Inferior parietal cortex (tissue), 1 donor: Measurements from ENCODE around the gene MS4A18.

Experiments used
- DNase-seq: peaks from one replicate; pipeline ENCODE4 v3.0.0-alpha.2; 2016; ENCODE audit errors: extremely low spot score

The MS4A18 gene

DNA sequence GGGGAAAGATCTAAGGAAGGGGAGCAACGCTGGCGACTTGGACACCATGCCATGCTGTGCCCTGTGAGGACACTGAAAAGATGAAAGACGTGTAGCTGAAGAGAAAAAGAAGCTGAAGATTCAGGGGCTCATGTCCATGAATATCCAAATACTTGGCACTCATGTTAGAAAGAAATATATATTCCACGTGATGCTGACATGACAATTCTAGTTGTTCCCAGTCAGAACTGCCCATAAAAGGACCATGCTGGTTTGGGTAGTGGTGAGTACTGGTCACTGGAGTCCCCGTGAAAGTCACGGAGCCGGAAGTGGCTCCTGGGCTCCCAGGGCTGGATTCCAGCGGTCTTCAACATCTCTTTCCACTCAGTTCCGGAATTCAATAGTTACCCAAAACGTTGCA lies 42.0 kb downstream of the MS4A18 start:
- DNase-seq, result no peak

DNA sequence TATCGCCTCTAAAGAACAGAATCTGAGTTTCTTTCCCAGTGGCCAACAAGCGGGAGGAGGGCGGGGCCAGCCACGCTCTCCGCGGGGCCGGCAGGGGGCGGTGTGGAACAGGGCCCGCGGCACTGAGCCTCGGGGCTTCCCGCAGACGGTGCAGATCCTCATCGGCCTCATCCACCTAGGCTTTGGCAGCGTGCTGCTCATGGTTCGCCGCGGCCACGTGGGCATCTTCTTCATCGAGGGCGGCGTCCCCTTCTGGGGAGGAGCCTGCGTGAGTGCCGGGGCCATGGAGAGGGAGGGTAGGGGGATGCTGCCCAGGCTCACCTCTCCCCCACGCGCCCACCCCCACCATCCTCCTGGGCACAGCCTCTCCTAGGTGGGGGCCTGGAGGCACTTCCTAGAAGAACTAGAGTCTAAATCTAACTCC lies 42.9 kb downstream of the MS4A18 start:
- DNase-seq, result no peak

DNA sequence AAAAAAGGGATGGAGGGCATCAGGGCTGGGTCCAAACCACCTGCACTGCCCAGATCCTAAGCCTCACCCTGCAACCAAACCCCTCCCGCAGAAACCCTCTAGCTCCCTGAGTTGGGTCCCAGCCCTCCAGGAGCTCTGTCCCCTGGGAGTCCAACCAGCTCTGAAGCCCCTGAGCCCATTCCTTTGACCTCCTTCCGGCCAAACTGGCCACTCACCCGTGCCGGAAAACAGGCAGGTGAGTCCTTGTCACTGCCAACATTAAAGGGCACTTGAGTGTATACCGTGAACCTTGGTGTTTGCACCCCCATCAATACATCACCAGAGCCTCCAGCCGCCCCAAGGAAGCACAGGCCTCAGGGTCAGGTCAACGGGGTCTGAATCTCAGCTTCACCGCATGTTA lies 43.7 kb downstream of the MS4A18 start:
- no peak for DNase-seq

DNA sequence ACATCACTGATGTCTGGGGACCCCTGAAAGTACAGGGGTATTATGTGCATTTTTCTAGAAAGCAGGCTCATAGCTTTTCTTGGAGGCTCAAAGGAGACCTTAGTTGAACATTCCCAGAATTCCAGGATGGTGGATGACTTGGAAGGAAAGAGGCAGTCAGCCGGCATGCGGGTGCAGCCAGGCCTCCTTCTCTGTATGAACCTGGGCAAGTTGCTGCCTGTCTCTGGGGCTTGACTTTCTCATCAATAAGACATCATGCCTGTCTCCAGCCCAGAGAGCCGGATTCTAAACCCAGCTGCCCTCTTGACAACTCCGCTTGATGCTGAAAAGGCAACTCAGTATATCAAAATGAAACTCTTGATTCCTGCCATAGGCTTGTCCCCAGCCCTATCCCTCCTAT lies 44.8 kb downstream of the MS4A18 start:
- DNase-seq, result no peak

DNA sequence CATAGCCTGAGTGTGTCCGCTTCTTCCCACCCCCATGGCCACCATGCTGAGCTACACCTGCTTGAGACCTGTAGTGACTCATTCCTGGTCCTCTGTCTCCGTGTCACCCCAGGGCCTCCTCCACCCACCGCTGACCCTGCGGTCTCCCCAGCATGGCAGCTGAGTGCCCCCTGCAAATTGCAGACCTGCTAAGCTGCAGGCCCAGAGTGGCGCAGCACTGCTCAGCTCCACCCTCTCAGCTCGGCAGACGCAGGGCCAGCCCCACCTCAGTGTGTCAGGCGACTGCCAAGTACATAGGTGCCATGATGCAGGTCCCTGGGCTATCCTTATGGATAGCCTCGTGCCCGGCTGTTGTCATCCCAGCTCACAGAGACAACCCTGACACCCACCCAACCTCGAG lies 45.3 kb downstream of the MS4A18 start:
- DNase-seq, result no peak

DNA sequence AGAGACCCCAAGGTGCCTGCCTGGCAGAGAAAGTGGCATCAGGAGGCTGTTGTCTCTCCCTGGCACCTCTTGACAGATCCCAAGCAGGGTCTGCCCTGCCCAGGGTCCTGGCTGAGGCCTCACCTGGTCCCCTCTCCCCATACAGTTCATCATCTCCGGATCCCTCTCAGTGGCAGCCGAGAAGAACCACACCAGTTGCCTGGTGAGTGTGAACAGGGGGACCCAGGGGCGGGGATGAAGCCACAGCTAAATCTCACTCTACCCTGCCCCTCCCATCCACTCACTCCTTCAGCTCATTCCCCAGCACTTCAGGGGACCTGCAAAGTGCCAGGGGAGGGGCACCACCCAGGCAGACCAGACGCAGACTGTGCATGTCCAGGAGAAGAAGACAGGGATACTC lies 46.6 kb downstream of the MS4A18 start:
- DNase-seq, result no peak

DNA sequence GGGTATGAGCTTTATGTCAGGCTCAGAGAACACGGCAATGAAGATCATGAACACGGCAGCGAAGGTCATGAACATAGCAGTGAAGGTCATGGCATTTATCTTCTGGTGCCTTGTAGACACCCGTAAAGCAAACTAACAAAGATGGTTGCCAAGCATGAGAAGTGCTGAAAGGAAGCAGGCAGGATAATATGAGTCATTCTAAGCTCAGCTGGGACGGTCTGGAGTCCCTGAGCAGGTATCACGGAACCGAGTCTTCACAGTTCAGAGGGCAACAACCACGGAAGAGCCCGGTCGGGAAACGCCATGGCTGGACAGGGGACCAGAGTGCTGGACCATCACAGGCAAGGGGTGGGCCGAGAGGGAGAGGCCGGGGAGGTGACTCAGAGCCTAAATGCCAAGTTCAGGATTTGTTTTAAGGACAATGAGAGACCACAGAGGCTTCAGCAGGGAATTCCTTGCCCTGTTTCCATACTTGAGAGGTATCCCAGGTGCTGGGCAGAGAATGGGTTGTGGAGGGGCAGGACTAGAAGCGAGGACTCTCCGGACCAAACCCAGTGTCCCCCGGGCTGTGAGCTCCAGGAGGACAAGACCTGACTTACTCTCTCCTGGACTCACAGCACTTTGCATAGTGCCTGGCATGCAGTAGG lies 47.5 kb downstream of the MS4A18 start:
- no peak for DNase-seq

DNA sequence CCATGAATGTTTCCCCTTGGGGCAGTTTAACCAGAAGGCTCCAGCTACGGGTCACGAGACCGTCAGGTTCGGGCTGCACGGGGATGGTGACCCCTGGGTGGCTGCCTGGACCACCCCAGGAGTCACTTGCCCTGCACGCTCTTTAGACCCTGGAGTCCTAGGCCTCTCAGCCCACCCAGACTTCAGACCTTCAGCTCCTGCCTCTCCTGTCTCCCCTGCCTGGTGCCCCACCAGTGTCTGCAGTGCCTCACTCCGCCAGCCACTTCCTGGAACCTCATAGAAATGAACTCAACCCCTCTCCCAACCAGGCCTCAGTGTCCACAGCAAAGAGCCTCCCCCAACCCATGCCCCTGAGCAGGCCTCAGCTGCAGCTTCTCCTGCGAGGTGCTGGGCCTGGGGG lies 48.1 kb downstream of the MS4A18 start:
- no peak for DNase-seq

DNA sequence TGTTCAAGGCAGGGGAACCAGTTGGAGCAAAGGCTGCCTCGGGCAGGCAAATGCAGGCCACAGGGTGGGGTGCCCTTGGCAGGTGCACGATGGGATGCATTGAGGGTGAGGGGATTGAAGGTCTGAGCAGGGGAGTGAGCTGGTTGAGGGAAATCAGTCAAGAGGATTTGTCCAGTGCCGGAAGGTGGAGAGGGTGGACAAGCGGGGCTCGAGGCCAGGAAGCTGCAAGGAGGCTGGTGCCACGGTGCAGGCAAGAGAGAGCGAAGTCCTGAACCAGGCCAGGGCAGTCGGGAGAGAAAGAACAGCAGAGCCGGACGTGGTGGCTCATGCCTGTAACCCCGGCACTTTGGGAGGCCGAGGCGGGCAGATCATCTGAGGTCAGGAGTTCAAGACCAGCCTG lies 50.2 kb downstream of the MS4A18 start:
- no peak for DNase-seq

DNA sequence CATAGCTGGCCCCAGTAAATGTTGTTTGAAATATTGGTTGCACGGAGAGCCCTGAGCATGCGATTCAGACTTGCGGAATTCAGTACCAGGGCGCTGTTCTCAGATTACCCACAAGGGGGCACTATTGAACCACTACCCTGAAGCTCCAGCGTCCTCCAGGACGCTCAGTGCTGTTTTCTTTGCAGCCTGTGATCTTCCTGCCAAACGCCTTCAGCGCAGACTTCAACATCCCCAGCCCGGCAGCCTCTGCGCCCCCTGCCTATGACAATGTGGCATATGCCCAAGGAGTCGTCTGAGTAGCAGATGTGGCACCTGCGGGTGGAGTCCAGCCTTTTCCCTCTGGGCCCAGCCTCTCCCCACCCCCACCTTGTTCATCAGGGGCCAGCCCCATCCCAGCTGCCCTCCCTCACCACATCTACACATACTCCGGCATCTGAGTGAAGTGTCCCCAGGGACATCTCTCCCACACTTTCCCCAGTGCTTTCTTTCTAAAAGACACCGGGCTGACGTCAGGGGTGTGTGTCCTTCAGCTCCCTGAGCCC lies 51.0 kb downstream of the MS4A18 start:
- DNase-seq, result peak; percentile 89

DNA sequence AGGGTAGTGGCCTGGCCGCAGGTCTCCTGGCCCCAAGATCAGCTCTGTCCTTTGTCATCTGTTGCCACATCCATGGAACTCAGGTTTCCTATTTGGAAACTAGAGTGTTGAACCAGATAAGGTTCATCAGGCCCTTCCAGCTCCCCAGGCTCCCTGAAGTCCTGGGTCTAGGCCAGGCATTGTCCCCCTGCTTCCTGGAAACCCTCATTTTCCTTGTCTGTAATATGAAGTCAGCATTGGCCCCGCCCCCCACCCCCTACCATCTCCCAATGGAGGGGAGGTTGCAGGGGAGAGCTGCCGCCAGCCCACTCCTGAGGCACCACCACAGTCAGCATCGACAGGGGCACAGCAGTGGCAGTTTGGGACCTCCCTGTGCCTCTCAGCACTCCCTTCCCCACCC lies 51.6 kb downstream of the MS4A18 start:
- DNase-seq, result no peak

DNA sequence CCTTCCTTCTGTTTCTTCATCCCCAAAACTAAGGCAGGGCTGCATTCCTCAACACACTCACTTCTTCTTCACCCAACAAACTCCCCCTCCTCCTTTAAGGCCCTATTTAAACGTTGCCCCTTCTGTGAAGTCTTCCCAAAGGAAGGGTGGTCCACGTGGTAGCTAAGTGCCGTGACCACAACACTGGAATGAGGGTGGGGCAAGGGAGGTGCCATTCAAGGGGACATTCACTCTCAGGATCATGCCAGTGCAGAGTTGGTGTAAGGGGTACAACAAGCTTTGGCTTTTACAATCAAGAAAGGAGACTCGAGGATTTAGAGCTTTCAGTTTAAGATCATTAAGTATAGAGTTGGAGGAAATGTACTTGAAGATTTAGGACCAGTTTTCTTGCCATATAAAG lies 52.6 kb downstream of the MS4A18 start:
- no peak for DNase-seq

DNA sequence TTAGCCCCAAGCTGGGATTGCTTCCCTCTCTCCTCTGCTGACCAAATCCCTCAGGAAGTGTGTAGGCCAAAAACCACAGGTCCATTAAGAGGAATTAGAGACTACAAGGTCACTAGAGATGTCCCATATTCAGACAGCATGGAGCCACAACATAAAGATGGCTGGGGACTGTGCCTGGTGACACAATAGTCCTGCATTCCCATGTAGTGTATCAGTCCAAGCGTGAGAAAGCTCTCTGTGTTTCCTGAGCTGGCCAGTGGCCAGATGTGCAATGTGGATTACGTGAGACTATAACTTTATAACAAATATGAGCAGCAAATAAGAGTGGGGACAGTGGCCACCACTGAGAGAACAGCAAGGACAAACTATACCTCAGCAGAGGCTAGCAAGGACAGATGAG lies 53.1 kb downstream of the MS4A18 start:
- DNase-seq, result no peak

DNA sequence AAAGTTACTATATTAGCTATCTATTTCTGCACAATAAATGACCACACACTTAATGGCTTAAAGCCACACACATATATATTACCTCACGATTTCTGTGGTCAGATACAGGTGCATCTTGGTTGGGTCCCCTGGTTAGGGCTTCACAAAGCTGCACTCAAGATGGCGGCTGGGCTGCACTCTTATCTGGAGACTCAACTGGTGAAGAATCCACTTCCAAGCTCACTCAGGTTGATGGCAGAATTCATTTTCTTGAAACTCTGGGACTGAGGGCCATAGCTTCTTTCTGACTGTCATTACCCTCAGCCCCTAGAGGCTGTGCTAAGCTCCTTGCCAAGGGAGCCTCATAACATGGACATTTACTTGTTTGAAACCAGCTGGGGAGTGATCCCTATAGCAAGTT lies 55.5 kb downstream of the MS4A18 start:
- no peak for DNase-seq

DNA sequence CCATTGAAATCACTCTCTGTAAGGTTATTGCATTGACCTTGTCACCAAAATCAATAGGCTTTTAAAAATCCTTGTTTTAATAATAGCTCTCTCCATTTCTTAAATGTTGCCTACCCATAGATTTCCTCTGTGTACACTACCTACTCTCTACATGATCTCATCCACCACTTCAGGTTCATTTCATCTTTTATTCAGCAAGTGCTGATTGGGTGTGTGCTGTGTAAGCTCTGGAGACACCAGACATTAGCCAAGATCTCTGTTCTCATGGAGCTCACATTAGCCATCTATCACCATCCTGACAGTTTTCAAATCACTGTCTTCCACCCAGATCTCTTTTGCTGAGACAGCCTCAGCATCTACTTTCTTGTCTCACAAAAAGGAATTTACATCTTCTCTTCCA lies 56.3 kb downstream of the MS4A18 start:
- no peak for DNase-seq

DNA sequence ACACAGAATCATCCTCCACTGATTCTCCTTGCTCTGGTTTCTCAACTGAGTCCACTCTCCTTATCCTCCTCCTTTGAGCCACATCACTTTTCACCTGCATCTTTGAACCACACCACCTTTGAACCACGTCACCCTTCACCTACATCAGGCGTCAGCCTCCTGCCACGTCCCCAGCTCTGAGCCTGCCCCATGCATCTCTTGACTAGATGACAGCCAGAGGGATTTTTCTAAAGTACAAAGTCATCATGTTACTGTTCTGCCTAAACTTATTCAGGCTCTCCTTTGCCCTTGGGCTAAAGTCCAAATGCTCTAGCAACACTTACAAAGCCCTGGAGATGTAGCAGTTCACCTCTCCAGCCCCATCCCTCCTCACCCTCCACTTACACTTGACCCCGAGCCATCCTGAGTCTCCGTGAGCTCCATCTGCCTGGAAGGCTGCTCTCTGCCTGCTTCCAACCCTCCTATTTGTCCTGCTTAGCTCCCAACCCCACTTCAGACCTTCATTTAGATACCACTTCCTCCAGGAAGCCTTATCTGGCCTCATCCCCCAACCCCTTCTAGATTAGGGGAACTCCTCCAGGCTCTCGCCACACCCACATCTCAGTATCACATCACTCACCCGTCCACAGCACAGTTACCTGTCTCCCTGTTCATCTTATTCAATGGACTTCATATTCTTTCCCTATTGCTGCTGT lies 56.9 kb downstream of the MS4A18 start:
- DNase-seq, result no peak

DNA sequence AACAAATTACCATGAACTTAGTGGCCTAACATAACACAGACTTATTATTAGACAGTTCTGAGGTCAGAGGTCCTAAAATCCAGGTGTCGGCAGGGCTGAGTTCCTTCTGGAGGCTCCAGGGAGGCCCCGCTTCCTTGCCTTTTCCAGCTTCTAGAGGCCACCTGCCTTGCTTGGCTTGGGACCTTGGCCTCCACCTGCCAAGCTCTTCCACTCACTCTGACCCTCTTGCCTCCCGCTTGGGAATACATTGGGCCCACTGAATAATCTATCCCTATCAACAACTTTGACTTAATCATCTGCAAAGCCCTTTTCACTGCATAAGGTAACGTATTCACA lies 57.4 kb downstream of the MS4A18 start:
- no peak for DNase-seq

DNA sequence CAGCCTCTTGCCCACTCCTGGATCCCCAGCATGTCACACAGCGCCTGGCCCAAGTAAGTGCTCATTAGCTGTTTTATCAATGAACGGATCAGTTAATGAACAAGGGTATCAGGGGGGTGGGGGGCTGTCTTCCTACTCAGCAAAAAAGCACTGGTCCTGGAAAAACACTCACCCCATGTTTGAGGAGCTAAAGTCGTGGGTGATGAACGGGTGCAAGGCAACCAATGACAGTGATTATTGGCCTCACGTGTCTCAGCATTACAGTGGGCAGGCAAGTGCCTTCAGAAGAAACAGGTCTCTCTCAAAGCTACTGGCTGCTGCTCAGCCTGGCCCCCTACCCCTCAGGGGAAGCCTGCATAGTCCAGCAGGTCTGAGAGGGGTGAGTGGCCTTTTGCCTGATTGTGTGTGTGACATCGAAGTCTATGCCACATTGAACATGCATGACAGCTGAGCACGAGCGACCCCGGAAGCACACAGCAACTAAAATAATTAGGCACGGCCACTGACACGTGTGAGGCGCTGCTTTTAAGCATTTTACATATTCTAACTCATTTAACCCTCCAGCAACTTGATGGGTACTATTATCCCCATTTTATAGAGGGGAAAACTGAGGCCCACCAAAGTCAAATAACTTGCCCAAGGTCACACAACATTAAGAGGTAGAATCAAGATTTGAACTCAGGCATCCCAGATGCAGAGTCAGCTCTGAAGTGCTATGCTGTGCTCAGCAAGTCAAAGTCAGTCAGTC lies 58.0 kb downstream of the MS4A18 start:
- DNase-seq, result no peak

DNA sequence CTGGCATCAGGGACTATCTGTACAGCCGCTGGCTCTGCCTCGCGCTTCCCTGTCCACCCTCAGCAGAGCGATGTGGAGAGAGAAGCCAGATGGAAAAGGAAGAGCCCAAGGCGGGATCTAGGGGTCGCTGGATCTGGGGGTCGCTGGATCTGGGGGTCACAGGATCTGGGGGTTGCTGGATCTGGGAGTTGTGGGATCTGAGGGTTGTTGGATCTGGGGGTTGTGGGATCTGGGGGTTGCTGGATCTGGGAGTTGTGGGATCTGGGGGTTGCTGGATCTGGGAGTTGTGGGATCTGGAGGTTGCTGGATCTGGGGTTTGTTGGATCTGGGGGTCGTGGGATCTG lies 58.6 kb downstream of the MS4A18 start:
- DNase-seq, result no peak

DNA sequence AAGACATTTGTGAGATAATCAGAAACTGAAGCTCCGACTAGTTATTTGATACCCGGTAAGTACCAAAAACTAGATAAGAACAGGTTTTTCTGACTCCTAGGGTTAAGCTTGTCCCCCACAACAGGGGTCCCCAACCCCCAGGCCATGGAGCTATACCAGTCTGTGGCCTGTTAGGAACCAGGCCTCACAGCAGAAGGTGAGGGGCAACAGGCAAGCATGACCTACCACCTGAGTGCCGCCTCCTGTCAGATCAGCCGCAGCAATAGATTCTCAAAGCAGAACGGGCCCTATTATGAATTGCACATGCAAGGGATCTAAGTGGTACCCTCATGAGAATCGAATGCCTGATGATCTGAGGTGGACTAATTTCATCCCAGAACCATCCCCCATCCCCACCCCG lies 59.4 kb downstream of the MS4A18 start:
- DNase-seq, result no peak

DNA sequence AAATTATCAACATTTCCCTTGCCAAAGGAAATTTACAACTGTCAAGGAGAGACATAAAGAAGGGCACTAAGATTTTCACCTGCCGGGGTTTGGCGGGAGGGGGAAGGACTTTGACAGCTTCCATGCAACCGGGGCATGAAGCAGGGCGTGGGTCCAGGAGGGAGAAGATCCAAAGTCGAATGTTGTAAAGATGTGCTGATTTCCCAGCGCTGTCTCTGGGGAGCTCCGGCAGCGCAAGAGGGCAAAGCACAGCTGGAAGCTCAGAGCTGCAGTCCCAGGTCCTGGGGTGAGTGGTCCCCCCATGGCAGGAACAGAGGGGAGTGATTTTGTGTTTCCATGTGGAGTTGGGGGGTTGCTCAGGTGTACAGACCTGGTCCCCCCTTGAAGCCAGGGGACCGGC lies 60.6 kb downstream of the MS4A18 start, which contains the start of gene MS4A10:
TSS of gene MS4A10 (plus strand) at position 198 of the 400 bp plus-strand sequence. CDS start 5,003 bp downstream, outside the sequence.
- DNase-seq, result no peak

DNA sequence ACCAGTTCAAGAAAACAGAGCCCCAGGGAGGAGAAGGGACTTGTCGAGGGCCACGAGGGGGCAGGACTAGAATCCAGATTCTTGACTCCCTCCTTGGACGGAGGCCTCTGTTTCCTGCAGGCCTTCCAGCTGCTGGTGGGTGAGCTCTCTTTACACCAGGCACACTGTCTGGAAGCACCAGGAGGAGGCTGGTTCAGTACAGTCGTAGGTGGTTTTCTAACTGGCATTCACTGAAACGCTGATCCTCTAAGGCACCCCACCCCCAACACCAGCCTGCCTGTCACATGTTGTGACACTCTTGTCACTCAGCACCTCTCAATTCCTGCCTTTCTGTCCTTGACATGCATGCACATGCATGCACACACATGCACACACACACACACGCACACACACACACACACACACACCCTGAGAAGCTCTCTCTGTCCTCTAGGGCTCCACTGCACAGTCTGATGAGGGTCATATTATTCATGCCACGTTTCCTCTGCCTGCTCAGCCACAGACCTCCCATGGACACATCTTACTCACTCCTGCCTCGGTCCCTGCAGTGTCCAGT lies 61.4 kb downstream of the MS4A18 start:
- DNase-seq, result no peak
